CD4-positive, alpha-beta T cell treated with Interleukin-2 at 100 ng/mL for 4 hours (primary cell): ENCODE results near the gene GCH1.
A peak's percentile ranks its signal among the peaks of the same experiment; 100 is the strongest.
"Not testable (repeated sequence)": the region's sequence is repeated elsewhere in the genome, so short reads cannot be mapped to it uniquely, and the experiment has no call there.

Experiments used
- DNase-seq: peaks from one replicate; pipeline ENCODE4 v3.0.0-alpha.2; 2020; ENCODE audit warnings: low spot score

GCH1 gene

GRCh38 chr14:54902521-54903420, at the start of gene GCH1:
GCH1 (minus strand) TSS chr14:54902826; CDS start chr14:54902663, 163 bp downstream.
- DNase-seq, result peak; percentile 75

GRCh38 chr14:54947230-54947629, 44.6 kb upstream of the GCH1 start:
- DNase-seq, result peak; percentile 10

- DNase-seq, result no peak
These were observed 43.9 kb upstream of the GCH1 start for GRCh38 chr14:54946500-54946899.

- DNase-seq, result no peak
These were observed 42.2 kb upstream of the GCH1 start for GRCh38 chr14:54944737-54945391.

- DNase-seq, result no peak
These were observed 40.3 kb upstream of the GCH1 start for GRCh38 chr14:54942913-54943312.

- DNase-seq, result no peak
These were observed 34.2 kb upstream of the GCH1 start for GRCh38 chr14:54936816-54937215.

- no peak for DNase-seq
These were observed 33.3 kb upstream of the GCH1 start for GRCh38 chr14:54935958-54936357.

- no peak for DNase-seq
These were observed 32.5 kb upstream of the GCH1 start for GRCh38 chr14:54935100-54935499.

- no peak for DNase-seq
These were observed 30.4 kb upstream of the GCH1 start for GRCh38 chr14:54933006-54933405.

- DNase-seq, result no peak
These were observed 29.1 kb upstream of the GCH1 start for GRCh38 chr14:54931598-54932340.

- DNase-seq, result no peak
These were observed 28.5 kb upstream of the GCH1 start for GRCh38 chr14:54931101-54931500.

- DNase-seq, result no peak
These were observed 26.9 kb upstream of the GCH1 start for GRCh38 chr14:54929556-54929955.

- no peak for DNase-seq
These were observed 25.6 kb upstream of the GCH1 start for GRCh38 chr14:54928216-54928615.

GRCh38 chr14:54927551-54927950, 24.9 kb upstream of the GCH1 start:
- DNase-seq, result no peak

- DNase-seq, result not testable (repeated sequence)
These were observed 23.9 kb upstream of the GCH1 start for GRCh38 chr14:54926570-54926969.

- no peak for DNase-seq
These were observed 20.0 kb upstream of the GCH1 start for GRCh38 chr14:54922598-54922997.

- DNase-seq, result no peak
These were observed 17.4 kb upstream of the GCH1 start for GRCh38 chr14:54920052-54920451.

GRCh38 chr14:54919330-54919729, 16.7 kb upstream of the GCH1 start:
- DNase-seq, result no peak

- no peak for DNase-seq
These were observed 15.8 kb upstream of the GCH1 start for GRCh38 chr14:54918427-54918826.

- DNase-seq, result no peak
These were observed 13.5 kb upstream of the GCH1 start for GRCh38 chr14:54916101-54916500.

GRCh38 chr14:54909817-54910558, 7.4 kb upstream of the GCH1 start:
- no peak for DNase-seq

- DNase-seq, result not testable (repeated sequence)
These were observed 6.3 kb upstream of the GCH1 start for GRCh38 chr14:54908973-54909372.
